PFSK-1 (cell line): Measurements from ENCODE around the gene GMPR.

Experiments
- POLR2AphosphoS5 ChIP-seq: IDR thresholded peaks from 2 replicates; pipeline ENCODE4 v1.6.1; 2012; ENCODE audit warnings: low read depth, mild to moderate bottlenecking, control low read depth, low read length, moderate library complexity
- REST ChIP-seq, 2 experiments: IDR thresholded peaks; 2 replicates each; pipeline versions ENCODE4 v1.6.1 to v1.8.0; 2011 to 2012; ENCODE audit warnings: low read depth in 2 of 2, low read length in 2 of 2, control low read depth in 1 of 2, inconsistent platforms in 1 of 2, mild to moderate bottlenecking in 1 of 2, moderate library complexity in 1 of 2; ENCODE audit not compliant: insufficient read depth in 1 of 2
- SIN3A ChIP-seq: IDR thresholded peaks from 2 replicates; pipeline ENCODE4 v1.6.1; 2012; ENCODE audit warnings: mild to moderate bottlenecking, low read length, moderate library complexity, borderline replicate concordance; ENCODE audit not compliant: insufficient read depth
- TAF1 ChIP-seq: IDR thresholded peaks from 2 replicates; pipeline ENCODE4 v1.6.1; 2012; ENCODE audit warnings: low read length, control low read depth, borderline replicate concordance; ENCODE audit not compliant: insufficient read depth

- TF ChIP-seq REST (IDR thresholded peaks at IDR 0.05; ENCODE audit: insufficient read depth in 1 of 2, low read depth in 2 of 2, low read length in 2 of 2) (no peak), POLR2AphosphoS5 (no peak), TAF1 (no peak), SIN3A (no peak)
Measured at GRCh38 chr6:16271428-16271827, 33.0 kb downstream of the GMPR start.
